Adrenal gland (tissue), 5 donors: Measurements from ENCODE around the gene NEU2.

Experiments
- POLR2A ChIP-seq, 2 donors: fragments of 450-650 bp; IDR thresholded peaks; one replicate each; pipeline ENCODE4 v1.6.1; 2017; ENCODE audit warnings: antibody characterized with exemption in 2 of 2, mild to moderate bottlenecking in 2 of 2, moderate library complexity in 1 of 2
- TF ChIP-seq, protein P1 (sequence below), 6 experiments: fragments of 450-650 bp in 4 of 6; fragments of 200-600 bp in 2 of 6; sonication (generic) in 1 of 6; IDR thresholded peaks; 1 replicate in 5 of 6; 2 replicates in 1 of 6; pipeline versions ENCODE4 v1.5.1 to v1.8.0; 2016 to 2021; ENCODE audit warnings: antibody characterized with exemption in 6 of 6, mild to moderate bottlenecking in 2 of 6, moderate library complexity in 1 of 6
- donor health status: DM: no; HTN: no; CAD: no.

- no peak for TF ChIP-seq POLR2A (IDR thresholded peaks at IDR 0.05)
- TF ChIP-seq, protein P1, sequence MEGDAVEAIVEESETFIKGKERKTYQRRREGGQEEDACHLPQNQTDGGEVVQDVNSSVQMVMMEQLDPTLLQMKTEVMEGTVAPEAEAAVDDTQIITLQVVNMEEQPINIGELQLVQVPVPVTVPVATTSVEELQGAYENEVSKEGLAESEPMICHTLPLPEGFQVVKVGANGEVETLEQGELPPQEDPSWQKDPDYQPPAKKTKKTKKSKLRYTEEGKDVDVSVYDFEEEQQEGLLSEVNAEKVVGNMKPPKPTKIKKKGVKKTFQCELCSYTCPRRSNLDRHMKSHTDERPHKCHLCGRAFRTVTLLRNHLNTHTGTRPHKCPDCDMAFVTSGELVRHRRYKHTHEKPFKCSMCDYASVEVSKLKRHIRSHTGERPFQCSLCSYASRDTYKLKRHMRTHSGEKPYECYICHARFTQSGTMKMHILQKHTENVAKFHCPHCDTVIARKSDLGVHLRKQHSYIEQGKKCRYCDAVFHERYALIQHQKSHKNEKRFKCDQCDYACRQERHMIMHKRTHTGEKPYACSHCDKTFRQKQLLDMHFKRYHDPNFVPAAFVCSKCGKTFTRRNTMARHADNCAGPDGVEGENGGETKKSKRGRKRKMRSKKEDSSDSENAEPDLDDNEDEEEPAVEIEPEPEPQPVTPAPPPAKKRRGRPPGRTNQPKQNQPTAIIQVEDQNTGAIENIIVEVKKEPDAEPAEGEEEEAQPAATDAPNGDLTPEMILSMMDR (IDR thresholded peaks at IDR 0.05) = no peak
These were observed 20.8 kb upstream of the NEU2 start for GRCh38 chr2:233011702-233012131.
